GM19452 (cell line): Measurements from ENCODE around the gene PGLYRP3.

Source experiments
- ATAC-seq: cut with Tn5 transposase; IDR thresholded peaks from one replicate; pipeline ENCODE4 v1.9.1; 2021; ENCODE audit not compliant: unreplicated experiment

PGLYRP3 gene

DNA sequence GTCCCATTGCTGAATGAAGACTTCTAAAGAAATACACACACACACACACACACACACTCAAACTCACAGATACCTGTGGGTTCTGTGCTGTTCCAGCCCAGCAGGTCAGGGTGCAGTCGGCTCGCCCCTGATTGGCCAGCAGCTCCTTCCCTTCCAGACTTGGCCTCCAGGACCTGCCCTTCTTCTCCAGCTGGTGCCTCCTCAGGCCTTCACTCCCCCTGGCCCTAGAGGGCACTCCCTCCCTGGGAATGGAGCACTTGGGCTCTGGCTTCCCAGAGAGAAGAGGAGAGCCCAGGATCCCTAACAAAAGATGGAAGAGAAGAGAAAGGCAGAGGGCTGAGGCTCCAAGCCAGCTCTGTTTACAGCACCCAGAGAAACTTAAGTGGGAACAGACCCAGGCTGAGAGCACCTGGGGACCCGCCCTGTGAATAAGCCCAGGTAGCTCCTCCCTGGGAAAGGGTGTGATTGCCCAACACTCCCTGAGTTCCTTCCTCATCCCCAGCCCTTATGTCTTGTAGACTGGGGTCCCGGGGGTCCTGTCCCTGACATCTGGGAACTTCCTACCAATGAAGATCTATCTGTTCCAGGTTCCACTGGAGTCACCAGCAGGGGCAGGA, at the start of gene PGLYRP3:
Gene PGLYRP3, minus strand, starts transcription at position 383 of the 617 bp plus-strand sequence. CDS start 2,287 bp downstream, outside the sequence.
- ATAC-seq = no peak

DNA sequence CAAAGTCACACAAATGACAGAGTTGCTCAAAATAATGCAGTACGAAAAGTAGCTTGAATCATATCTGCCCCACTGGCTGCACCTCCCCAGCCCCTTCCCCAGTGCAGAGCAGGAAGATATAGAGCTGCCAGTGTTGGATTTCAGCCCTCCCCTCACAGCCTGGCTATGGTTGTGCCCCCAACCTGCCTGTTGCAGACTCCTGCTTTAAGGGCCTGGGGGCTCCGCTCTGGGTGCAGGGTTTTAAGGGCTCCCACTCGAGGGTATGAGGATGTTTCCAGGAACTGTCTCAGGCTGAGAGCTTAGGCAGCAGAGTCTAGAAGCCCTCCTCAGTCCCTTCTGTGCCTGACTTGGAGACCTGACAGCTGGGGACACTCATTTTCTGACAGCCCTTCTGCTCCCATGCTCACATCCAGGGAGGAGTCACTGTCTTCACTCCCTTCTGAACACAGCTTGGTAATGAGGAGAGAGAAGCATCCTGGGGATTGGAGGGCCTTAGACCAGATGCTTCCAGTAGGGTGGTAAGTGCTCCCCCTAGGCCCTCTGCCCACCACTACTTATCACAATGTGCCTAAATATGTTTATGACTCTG, 49.5 kb upstream of the PGLYRP3 start:
- no peak for ATAC-seq

GRCh38 chr1:153361480-153362109, 48.8 kb upstream of the PGLYRP3 start:
- no peak for ATAC-seq

- ATAC-seq = no peak
These were observed 48.1 kb upstream of the PGLYRP3 start for GRCh38 chr1:153360592-153361479.

DNA sequence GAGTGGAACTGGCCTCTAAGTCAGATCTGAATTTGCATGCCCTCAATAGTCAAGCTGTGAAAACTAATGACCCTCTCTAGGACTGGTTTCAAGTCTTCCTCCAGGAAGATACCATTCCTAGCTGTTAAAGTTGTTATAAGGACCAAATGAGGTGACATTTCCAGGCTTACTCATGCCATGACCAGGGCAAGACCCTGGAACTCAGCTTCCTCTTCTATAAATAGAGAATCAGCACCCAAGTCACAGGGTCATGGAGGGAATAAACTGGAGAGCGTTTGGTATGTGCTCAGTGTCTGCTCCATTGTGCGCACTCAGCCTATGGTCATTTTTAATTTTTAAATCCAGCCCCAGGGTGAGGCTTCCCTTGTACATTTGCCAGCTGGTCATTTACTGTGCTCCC, 47.4 kb upstream of the PGLYRP3 start:
- ATAC-seq = no peak

DNA sequence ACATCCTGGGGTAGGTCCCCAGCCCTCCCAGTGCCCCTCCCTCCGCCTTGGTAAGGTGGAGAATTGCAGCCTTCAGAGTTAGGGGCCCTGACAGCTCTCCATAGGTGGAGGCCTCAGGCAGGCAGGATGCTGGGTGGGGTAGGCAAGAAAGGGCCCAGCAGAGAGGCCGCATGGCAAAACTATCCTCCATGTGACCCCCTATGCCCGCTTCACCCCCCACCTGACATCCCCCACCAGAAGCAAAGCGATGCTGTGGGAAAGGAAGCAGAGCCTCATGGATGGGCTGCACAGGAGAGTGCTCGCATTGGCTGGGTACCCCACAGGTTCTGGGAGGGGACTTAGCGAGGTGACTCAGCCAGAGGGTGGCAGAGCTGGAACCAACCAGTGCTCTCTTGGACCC, 46.5 kb upstream of the PGLYRP3 start:
- no peak for ATAC-seq

DNA sequence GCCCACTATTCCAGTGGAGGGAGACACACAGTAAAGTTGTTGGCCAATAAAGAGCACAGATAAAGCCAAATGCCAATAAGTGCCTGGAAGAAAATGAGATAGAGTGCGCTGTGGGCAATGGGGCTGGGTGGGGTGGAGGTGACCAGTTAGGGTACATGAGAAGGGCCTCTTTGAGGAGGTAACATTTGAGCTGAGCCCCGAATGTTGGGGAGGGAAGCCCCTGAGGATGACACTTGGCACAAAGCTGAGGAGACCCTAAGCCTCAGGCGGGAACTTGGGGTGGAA, 45.9 kb upstream of the PGLYRP3 start:
- no peak for ATAC-seq

GRCh38 chr1:153357853-153358690, 45.3 kb upstream of the PGLYRP3 start, which contains the start of gene S100A9:
Gene S100A9 (plus strand): TSS chr1:153357854. CDS start chr1:153358284, 430 bp downstream.
- no peak for ATAC-seq

DNA sequence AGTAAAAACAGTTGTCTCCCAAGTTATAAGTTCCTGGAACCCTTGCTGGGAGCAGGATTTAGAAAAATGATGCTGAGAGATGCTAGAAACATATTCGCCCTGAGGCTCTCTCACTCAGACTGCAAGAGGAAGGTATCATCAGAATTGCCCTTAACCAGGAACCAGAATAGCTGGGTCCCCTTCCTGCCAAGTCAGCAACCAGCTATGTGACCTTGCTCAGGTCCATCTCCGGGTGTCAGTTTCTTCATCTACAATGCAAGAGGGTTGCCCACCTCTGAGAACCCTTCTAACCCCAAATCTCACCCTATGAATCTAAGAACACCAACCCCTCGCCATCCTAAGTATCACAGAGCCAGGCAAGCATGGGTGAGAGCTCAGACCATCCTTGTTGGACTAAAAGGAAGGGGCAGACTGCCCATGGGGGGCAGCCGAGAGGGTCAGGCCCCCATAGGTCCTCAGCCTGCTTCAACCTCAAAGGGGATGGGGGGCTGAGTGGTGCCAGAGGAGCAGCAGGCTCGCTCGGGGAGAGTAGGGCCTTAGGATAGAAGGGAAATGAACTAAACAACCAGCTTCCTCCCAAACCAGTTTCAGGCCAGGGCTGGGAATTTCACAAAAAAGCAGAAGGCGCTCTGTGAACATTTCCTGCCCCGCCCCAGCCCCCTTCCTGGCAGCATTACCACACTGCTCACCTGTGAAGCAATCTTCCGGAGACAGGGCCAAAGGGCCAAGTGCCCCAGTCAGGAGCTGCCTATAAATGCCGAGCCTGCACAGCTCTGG, 44.5 kb upstream of the PGLYRP3 start:
- no peak for ATAC-seq

- ATAC-seq = no peak
These were observed 43.8 kb upstream of the PGLYRP3 start for GRCh38 chr1:153356392-153357075.

DNA sequence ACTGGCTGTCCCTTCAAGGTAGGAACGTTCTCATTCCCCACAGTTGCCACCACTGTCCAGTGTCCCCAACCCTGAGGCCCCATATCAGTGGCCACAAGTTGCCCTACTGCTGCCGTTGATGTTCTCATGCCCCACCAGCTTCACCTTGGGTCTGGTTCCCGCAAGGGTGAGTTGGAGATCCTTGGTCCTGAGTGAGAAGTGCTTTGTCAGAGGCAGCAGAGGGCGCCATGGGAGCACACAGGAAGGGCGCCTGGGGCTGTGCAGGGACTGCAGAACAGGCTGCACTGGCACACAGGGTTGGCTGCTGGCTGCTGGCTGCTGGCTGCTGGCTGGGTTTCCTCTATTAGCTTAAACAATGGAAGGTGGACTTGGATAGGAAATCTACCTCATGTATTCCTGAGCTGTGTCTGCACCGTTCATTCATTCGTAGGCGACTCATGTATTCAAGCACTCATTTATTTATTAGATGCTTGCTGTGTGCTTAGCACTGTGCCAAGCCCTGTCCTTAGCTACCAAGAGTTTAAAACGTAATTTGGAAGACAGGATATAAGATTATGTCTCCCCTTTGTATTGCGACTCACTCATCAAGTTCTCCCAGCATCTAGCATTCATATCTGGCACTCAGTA, 42.8 kb upstream of the PGLYRP3 start:
- no peak for ATAC-seq

DNA sequence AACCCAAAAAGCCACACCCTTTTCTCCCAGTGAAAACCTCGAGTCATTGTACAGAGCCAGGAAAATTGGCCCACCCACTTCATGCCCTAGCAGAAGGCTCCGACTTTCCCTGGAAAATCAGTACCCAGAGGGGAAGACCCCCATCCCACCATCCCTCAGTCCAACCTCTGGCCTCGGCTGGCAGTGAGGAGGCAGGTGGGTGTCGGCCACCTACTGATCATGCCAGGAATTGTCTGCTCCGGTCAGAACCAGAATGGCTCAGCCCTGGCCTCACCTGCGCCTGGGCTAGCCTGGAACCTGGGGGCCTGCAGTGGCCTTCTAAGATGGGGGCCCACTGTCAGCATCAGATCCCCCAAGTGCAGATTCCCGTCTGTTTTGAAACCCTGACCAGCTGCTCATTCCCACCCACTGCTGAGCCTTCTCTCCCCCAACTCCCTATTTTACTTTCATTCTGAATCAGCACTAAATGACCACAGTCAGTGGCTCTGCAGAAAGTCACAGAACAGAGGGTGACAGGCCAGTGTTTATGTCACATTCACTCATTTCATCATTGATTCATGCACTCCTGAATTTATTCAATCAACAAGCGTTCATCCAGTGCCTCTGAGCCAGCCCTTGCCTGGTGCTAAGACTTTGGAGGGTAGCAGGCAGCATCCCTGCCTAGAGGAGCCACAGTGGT, 41.9 kb upstream of the PGLYRP3 start:
- ATAC-seq = no peak

DNA sequence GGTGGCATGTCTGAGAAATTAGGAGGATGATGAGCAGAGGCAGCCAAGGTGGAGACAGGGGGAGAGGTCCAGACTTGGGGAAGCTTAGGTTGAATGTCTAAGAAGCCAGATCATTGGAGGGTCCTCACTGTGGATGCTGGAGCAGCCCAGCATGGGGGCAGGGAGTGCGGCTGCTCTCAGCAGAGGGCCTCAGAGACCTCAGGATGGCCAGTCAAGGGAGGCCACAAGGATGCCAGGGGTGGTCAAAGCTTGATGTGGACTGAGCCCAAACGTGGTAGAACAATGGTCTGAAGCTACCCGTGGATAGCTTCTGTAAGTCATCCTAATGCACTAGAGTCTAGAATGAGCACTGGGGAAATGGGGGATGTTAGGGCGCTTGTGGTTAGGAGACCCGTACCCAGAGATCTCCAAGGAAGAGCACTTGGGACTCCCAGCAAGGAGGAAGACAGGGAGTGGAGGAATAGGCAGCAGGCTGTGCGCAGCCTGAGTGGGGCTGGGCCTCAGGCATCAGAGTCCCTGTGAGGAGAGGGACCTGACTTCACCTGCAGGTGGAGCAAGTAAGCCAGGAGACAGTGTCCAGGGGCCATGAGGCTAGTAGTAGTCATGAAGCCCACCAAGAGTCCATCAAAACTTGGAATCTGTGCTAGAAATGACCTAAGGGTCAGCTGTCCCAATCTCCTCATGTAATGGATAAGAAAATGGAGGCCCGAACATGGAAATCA, 40.6 kb upstream of the PGLYRP3 start:
- no peak for ATAC-seq

DNA sequence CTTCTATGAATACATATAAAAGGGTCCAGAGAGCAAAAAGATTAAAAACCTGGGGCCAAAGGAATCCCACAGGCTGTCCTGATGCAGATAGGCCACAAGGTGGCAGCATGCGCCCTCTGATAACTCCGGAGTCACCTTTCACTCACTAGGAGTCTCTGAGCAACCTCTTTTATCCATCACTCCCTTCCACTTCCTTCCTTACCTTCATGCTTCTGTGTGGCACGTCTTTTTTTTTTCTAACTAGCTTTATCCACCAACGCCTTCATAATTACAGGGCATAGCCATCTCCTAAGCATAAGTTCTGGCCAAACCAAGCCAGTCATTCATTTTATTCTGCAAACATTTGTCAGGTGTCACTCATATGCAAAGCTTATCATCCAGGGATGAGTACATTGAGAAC, 39.8 kb upstream of the PGLYRP3 start:
- ATAC-seq = no peak

GRCh38 chr1:153350321-153350957, 37.7 kb upstream of the PGLYRP3 start:
- no peak for ATAC-seq

DNA sequence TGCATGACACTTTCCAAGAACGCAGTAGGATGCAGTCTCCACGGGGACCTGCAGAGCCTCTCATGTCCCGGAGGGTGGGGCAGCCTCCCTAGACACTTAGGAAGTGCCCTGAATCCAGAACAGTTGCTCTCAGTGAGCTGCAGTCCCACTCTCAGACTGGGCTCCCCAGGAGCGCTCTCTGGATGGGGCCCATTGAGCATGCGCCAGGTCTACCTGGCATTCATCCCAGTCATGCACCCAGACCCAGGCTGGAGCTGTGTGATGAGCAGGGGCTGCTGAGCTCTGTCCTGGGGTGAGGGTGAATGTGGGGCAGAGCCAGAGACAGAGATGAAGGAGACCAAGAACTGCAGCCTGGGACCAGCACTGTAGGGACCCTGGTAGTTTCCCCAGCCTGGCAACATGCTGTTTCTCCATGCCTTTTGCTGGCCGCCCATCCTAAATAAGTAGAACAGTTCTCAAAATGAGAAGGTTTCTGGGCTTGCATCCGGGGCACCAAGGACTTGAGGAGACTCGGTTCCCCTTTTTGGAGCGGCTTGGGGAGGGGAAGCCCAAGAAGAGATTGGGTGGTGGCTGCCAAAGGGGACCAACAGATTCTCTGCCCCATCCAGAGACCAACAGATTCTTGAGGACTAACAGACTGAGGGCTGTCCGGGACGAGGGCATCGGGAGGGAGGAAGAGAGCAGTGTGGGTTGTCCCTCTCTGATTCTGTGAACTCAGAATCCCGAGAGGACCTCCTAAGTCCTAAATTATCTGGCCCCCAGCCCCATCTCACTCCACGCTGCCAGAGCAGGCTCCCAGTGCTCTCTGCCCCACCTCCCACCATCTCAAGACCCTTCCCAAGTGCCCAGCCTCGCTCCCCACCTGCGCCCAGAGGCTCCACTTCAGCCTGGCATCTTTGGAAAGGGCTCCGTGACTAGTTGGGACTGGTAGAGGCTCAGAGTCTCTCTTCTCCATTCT, 36.9 kb upstream of the PGLYRP3 start:
- ATAC-seq = no peak
